Activated CD8-positive, alpha-beta T cell treated with anti-CD3 and anti-CD28 coated beads for 36 hours (primary cell): Measurements from ENCODE around the gene USP20. TPM values are rescaled to one million over a fixed set of nuclear protein-coding genes. Genes with fewer than 3 reads are reported as not detected.

Experiments used
- ATAC-seq: fragments of 200-7000 bp; cut with Tn5 transposase; one replicate; pipeline ENCODE4 v1.10.0; 2021; ENCODE audit warnings: mild to moderate bottlenecking, moderate library complexity
- CTCF ChIA-PET: fragments of 350-600 bp; sonication (Branson Sonifier 250); formaldehyde crosslinking; loops from one replicate; lab custom pipeline; 2021; ENCODE audit warnings: antibody characterized with exemption; lab: Charles Lee
- POLR2A ChIA-PET: fragments of 350-600 bp; sonication (Branson Sonifier 250); formaldehyde crosslinking; loops from one replicate; lab custom pipeline; 2021; ENCODE audit warnings: antibody characterized with exemption; lab: Charles Lee
- DNase-seq: peaks from one replicate; pipeline ENCODE4 v3.0.0-alpha.2; 2020
- H3K27ac Mint-ChIP-seq: one replicate; pipeline ENCODE4 v1.8.0; 2021; ENCODE audit warnings: mild to moderate bottlenecking, mixed read lengths
- H3K27me3 Mint-ChIP-seq: one replicate; pipeline ENCODE4 v1.8.0; 2021; ENCODE audit warnings: mixed read lengths
- H3K36me3 Mint-ChIP-seq: one replicate; pipeline ENCODE4 v1.8.0; 2021; ENCODE audit warnings: low read depth, mixed read lengths
- H3K4me1 Mint-ChIP-seq: one replicate; pipeline ENCODE4 v1.8.0; 2021; ENCODE audit warnings: low read depth, mixed read lengths
- H3K4me3 Mint-ChIP-seq: one replicate; pipeline ENCODE4 v1.8.0; 2021; ENCODE audit warnings: mild to moderate bottlenecking, moderate library complexity, mixed read lengths
- H3K9me3 Mint-ChIP-seq: one replicate; pipeline ENCODE4 v1.8.0; 2021; ENCODE audit warnings: mixed read lengths
- intact Hi-C: fragments of 100-400 bp; cut with micrococcal nuclease; formaldehyde crosslinking; loops from one replicate; pipeline ENCODE4 v1.10.0; 2022
- microRNA-seq: library from miRNA; unstranded; fragments of <30 nt; microRNA quantifications from one replicate; pipeline ENCODE4 v1.2.0, GENCODE V29; 2022; ENCODE audit warnings: borderline microRNAs expressed, borderline replicate concordance
- total RNA-seq, 2 experiments: library from RNA; stranded (reverse); gene quantifications; one replicate each; pipeline ENCODE4 v1.2.3, GENCODE V29; 2021
- TF ChIP-seq, protein P1 (sequence below): fragments of 200-600 bp; IDR thresholded peaks from one replicate; pipeline ENCODE4 v1.8.0; 2022; ENCODE audit warnings: antibody characterized with exemption, mild to moderate bottlenecking

Gene USP20
- total RNA-seq, 2 experiments from 2014 or later: 55.3 to 55.9 TPM

DNA sequence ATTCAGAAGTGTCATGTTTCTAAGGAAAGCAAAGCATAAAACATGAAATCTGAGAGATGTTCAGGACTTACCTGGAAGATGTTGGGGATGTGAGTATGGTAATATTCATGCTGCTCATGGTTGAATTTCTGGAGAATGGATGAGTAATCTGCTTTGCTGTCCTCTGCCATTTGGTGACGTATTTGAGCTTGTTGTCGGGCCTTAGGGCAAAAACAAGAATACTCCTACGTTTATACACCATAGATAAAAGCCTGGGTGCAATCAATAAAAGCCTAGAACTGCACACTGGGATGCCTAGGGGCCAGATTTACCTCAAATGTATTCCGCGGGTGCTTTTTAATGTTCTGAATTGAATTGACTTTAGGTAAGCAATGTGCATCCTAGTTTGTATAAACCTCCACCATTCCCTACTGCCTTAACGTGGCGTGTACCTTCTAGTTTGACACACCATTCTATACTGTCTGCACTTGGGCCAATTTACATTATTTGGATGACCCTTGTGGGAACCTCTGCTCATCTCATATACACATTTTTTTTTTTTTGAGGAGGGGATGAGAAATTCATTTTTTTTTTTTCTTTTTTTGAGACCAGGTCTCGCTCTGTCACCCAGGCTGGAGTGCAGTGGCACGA, 94.4 kb downstream of the USP20 start:
- ATAC-seq (no peak), DNase-seq (no peak)
- Mint-ChIP-seq H3K4me3 (no peak overlapping the region), H3K27me3 (no peaks in the 10 kb centered on the region), H3K27ac (peak overlapping the region; percentile 74), H3K9me3 (no peaks in the 10 kb centered on the region), H3K4me1 (peaks cover 48% of the 10 kb centered on the region), H3K36me3 (peaks cover 72% of the 10 kb centered on the region)
- POLR2A ChIA-PET: interaction anchor here (1.1 kb wide), 1 partner anchor 38 kb away, joined by 3 read pairs; no protein-coding TSS in a partner anchor
- CTCF ChIA-PET: no interaction called here
- TF ChIP-seq, protein P1, sequence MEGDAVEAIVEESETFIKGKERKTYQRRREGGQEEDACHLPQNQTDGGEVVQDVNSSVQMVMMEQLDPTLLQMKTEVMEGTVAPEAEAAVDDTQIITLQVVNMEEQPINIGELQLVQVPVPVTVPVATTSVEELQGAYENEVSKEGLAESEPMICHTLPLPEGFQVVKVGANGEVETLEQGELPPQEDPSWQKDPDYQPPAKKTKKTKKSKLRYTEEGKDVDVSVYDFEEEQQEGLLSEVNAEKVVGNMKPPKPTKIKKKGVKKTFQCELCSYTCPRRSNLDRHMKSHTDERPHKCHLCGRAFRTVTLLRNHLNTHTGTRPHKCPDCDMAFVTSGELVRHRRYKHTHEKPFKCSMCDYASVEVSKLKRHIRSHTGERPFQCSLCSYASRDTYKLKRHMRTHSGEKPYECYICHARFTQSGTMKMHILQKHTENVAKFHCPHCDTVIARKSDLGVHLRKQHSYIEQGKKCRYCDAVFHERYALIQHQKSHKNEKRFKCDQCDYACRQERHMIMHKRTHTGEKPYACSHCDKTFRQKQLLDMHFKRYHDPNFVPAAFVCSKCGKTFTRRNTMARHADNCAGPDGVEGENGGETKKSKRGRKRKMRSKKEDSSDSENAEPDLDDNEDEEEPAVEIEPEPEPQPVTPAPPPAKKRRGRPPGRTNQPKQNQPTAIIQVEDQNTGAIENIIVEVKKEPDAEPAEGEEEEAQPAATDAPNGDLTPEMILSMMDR: no peak
- intact Hi-C loops: no loop called here

DNA sequence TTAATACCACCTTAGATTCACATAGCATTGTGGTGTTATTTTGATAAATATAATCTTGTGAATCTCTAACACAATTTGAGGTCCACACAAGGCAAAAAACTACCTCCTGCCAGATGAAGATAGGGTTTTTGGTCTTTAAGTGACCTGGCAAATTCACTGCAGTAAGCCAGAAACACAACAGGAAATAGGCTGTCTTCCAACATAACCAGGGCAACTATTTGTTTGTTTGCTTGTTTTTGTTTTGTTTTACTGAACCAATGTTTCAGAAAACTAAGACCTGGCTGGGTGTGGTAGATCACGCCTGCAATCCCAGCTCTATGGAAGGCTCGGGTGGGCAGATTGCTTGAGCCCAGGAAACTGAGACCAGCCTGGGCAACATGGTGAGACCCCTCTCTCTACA, 95.5 kb downstream of the USP20 start:
- Mint-ChIP-seq H3K9me3 (no peaks in the 10 kb centered on the region), H3K27me3 (no peaks in the 10 kb centered on the region), H3K4me1 (peaks cover 57% of the 10 kb centered on the region), H3K36me3 (peaks cover 74% of the 10 kb centered on the region), H3K4me3 (no peak overlapping the region), H3K27ac (peak overlapping the region; percentile 63)
- TF ChIP-seq, protein P1: no peak
- DNase-seq (no peak), ATAC-seq (no peak)
- ChIA-PET POLR2A (interaction anchor here (0.6 to 1.1 kb wide), 3 partner anchors 9 to 1219 kb away, joined by 3 read pairs; no protein-coding TSS in a partner anchor), CTCF (no interaction called here)
- intact Hi-C loops: no loop called here

Small RNAs within 50 kb of the gene (microRNA-seq; reads per million reads assigned to microRNA genes)
- 1.8 reads per million for gene MIR6855

Other genes starting within 250 kb of the USP20 start
- gene C9orf50, start 214.4 kb upstream of the USP20 start, total RNA-seq: not detected
- gene NTMT1, start 209.3 kb upstream of the USP20 start, total RNA-seq: 10 to 100 TPM; 69.5 to 74.4 TPM
- gene ASB6, start 193.3 kb upstream of the USP20 start, total RNA-seq: 10 to 100 TPM; 16.6 TPM
- gene PRRX2, start 169.8 kb upstream of the USP20 start, total RNA-seq: 1 to 10 TPM in 1 of 2 experiments, under 1 TPM in 1; 0.85 to 1.2 TPM
- under 1 TPM; 0.20 to 0.56 TPM for gene PTGES, start 82.4 kb upstream of the USP20 start, total RNA-seq
- 10 to 100 TPM; 18.5 to 19.8 TPM for gene TOR1B, start 32.3 kb upstream of the USP20 start, total RNA-seq
- 10 to 100 TPM; 31.9 to 32.4 TPM for gene TOR1A, start 11.3 kb upstream of the USP20 start, total RNA-seq
- gene C9orf78, start 183 bp upstream of the USP20 start, total RNA-seq: 10 to 100 TPM; 44.5 to 51.7 TPM
- 100 to 1,000 TPM; 266 to 268 TPM for gene FNBP1, start 207.7 kb downstream of the USP20 start, total RNA-seq
- 10 to 100 TPM; 18.2 to 19.0 TPM for gene GPR107, start 218.4 kb downstream of the USP20 start, total RNA-seq